HG03575 (cell line): ENCODE results near the gene BTF3.

Experiments
- ATAC-seq: cut with Tn5 transposase; IDR thresholded peaks from one replicate; pipeline ENCODE4 v1.9.1; 2021; ENCODE audit not compliant: unreplicated experiment, insufficient number of reproducible peaks, low FRiP score; ENCODE audit errors: extremely low read depth

The BTF3 gene

DNA sequence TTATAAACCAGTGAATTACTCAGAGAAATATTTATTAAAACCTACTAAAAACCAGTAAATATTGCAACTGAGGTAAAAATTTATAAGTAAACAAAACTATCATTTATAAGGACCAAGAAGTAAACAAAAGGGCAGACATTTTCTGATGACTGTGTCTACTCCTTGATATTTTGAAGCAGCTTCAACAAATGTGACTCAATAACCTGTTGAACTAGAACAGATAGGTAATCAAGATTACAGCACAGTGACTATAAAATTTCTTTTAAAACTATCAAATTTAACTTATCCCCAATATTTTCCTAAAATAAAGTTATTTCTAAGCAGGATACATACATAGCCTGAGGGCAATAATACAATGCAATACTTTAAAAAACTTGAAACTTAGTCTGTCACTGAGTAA, 54.4 kb downstream of the BTF3 start:
- ATAC-seq = no peak
